Stomach smooth muscle (tissue), 2 donors: ENCODE results near the gene SEL1L2.
A peak's percentile ranks its signal among the peaks of the same experiment; 100 is the strongest.

Experiments
- H3K27ac ChIP-seq: one replicate; pipeline ENCODE4 v1.7.0; 2013; ENCODE audit warnings: mild to moderate bottlenecking, low read length, inconsistent platforms
- H3K27me3 ChIP-seq, 2 donors: one replicate each; pipeline ENCODE4 v1.7.0; 2013; ENCODE audit warnings: low read length in 2 of 2; ENCODE audit not compliant: insufficient read depth in 2 of 2, control insufficient read depth in 1 of 2
- H3K36me3 ChIP-seq, 2 donors: one replicate each; pipeline ENCODE4 v1.7.0; 2013; ENCODE audit warnings: low read length in 2 of 2; ENCODE audit not compliant: control insufficient read depth in 2 of 2, insufficient read depth in 2 of 2
- H3K4me1 ChIP-seq: one replicate; pipeline ENCODE4 v1.7.0; 2013; ENCODE audit warnings: low read length; ENCODE audit not compliant: control insufficient read depth, insufficient read depth
- H3K4me3 ChIP-seq, 2 donors: one replicate each; pipeline ENCODE4 v1.7.0; 2013; ENCODE audit warnings: low read length in 2 of 2
- H3K9ac ChIP-seq, 2 donors: one replicate each; pipeline ENCODE4 v1.7.0; 2013; ENCODE audit warnings: low read length in 2 of 2, mild to moderate bottlenecking in 1 of 2
- H3K9me3 ChIP-seq, 2 donors: one replicate each; pipeline ENCODE4 v1.7.0; 2013; ENCODE audit warnings: low read length in 2 of 2; ENCODE audit not compliant: control insufficient read depth in 2 of 2
- donor health status: healthy.
- donor health status: Pancreatic carcinoma.

Gene SEL1L2

GRCh38 chr20:13990465-13990864 lies at the start of gene SEL1L2:
SEL1L2 (minus strand) TSS chr20:13990614; CDS start chr20:13990534, 80 bp downstream.
- Histone ChIP-seq H3K4me1 (no peaks in the 10 kb centered on the region), H3K9me3 (peaks cover 0 to 6% of the 10 kb centered on the region in 2 donors), H3K4me3 (no peak within 1 kb of the TSS), H3K36me3 (no peaks in the 10 kb centered on the region), H3K27ac (no peak within 1 kb of the TSS), H3K9ac (no peak within 1 kb of the TSS), H3K27me3 (no peaks in the 10 kb centered on the region)

GRCh38 chr20:14036567-14036966 lies 46.2 kb upstream of the SEL1L2 start:
- Histone ChIP-seq H3K9ac (no peak overlapping the region), H3K4me3 (no peak overlapping the region), H3K36me3 (no peaks in the 10 kb centered on the region), H3K27ac (no peak overlapping the region), H3K9me3 (no peaks in the 10 kb centered on the region), H3K4me1 (no peaks in the 10 kb centered on the region), H3K27me3 (no peaks in the 10 kb centered on the region)

GRCh38 chr20:14033310-14033709 lies 42.9 kb upstream of the SEL1L2 start:
- H3K9me3 ChIP-seq = no peaks in the 10 kb centered on the region
- H3K27ac ChIP-seq = no peak overlapping the region
- no peak overlapping the region for H3K4me3 ChIP-seq
- no peaks in the 10 kb centered on the region for H3K27me3 ChIP-seq
- H3K4me1 ChIP-seq = no peaks in the 10 kb centered on the region
- no peaks in the 10 kb centered on the region for H3K36me3 ChIP-seq
- H3K9ac ChIP-seq = no peak overlapping the region

GRCh38 chr20:14030991-14031390 lies 40.6 kb upstream of the SEL1L2 start:
- no peak overlapping the region for H3K4me3 ChIP-seq
- no peaks in the 10 kb centered on the region for H3K27me3 ChIP-seq
- no peaks in the 10 kb centered on the region for H3K9me3 ChIP-seq
- no peaks in the 10 kb centered on the region for H3K36me3 ChIP-seq
- no peak overlapping the region for H3K9ac ChIP-seq
- no peak overlapping the region for H3K27ac ChIP-seq
- H3K4me1 ChIP-seq = no peaks in the 10 kb centered on the region

GRCh38 chr20:14012671-14013070 lies 22.3 kb upstream of the SEL1L2 start:
- no peaks in the 10 kb centered on the region for H3K27me3 ChIP-seq
- no peaks in the 10 kb centered on the region for H3K36me3 ChIP-seq
- peaks cover 0 to 5% of the 10 kb centered on the region in 2 donors for H3K9me3 ChIP-seq
- H3K9ac ChIP-seq = no peak overlapping the region
- no peak overlapping the region for H3K4me3 ChIP-seq
- no peak overlapping the region for H3K27ac ChIP-seq
- no peaks in the 10 kb centered on the region for H3K4me1 ChIP-seq

GRCh38 chr20:14009208-14009607 lies 18.8 kb upstream of the SEL1L2 start:
- no peak overlapping the region for H3K27ac ChIP-seq
- no peaks in the 10 kb centered on the region for H3K27me3 ChIP-seq
- H3K36me3 ChIP-seq = no peaks in the 10 kb centered on the region
- H3K9me3 ChIP-seq = no peaks in the 10 kb centered on the region
- H3K9ac ChIP-seq = no peak overlapping the region
- H3K4me3 ChIP-seq = no peak overlapping the region
- no peaks in the 10 kb centered on the region for H3K4me1 ChIP-seq

- Histone ChIP-seq H3K4me1 (no peaks in the 10 kb centered on the region), H3K36me3 (no peaks in the 10 kb centered on the region), H3K4me3 (no peak overlapping the region), H3K27ac (no peak overlapping the region), H3K9me3 (no peaks in the 10 kb centered on the region), H3K9ac (no peak overlapping the region), H3K27me3 (no peaks in the 10 kb centered on the region)
Observed at GRCh38 chr20:14005996-14006395, 15.6 kb upstream of the SEL1L2 start.

- H3K4me1 ChIP-seq = peaks cover 4% of the 10 kb centered on the region
- H3K4me3 ChIP-seq = no peak overlapping the region
- no peaks in the 10 kb centered on the region for H3K36me3 ChIP-seq
- H3K9ac ChIP-seq = no peak overlapping the region
- H3K27me3 ChIP-seq = no peaks in the 10 kb centered on the region
- H3K9me3 ChIP-seq = no peaks in the 10 kb centered on the region
- H3K27ac ChIP-seq = no peak overlapping the region
Observed at GRCh38 chr20:14000917-14001316, 10.5 kb upstream of the SEL1L2 start.

GRCh38 chr20:13996265-13996664 lies 5.9 kb upstream of the SEL1L2 start:
- peaks cover 0 to 6% of the 10 kb centered on the region in 2 donors for H3K9me3 ChIP-seq
- H3K4me1 ChIP-seq = peaks cover 4% of the 10 kb centered on the region
- peak overlapping the region; percentile 78 to 80 for H3K4me3 ChIP-seq
- no peak overlapping the region for H3K27ac ChIP-seq
- H3K36me3 ChIP-seq = no peaks in the 10 kb centered on the region
- H3K27me3 ChIP-seq = no peaks in the 10 kb centered on the region
- H3K9ac ChIP-seq = peak overlapping the region; percentile 22 to 41

- peak overlapping the region in 1 of 2 donors; percentile 41 for H3K9ac ChIP-seq
- H3K4me1 ChIP-seq = peaks cover 4% of the 10 kb centered on the region
- peaks cover 0 to 6% of the 10 kb centered on the region in 2 donors for H3K9me3 ChIP-seq
- H3K4me3 ChIP-seq = peak overlapping the region; percentile 78 to 80
- H3K36me3 ChIP-seq = no peaks in the 10 kb centered on the region
- no peaks in the 10 kb centered on the region for H3K27me3 ChIP-seq
- H3K27ac ChIP-seq = no peak overlapping the region
Observed at GRCh38 chr20:13995841-13996240, 5.4 kb upstream of the SEL1L2 start.

- Histone ChIP-seq H3K9ac (peak within 1 kb of the TSS; percentile 22 to 41), H3K4me3 (peak within 1 kb of the TSS; percentile 80 to 89), H3K36me3 (no peaks in the 10 kb centered on the region), H3K9me3 (peaks cover 0 to 6% of the 10 kb centered on the region in 2 donors), H3K27ac (no peak within 1 kb of the TSS), H3K4me1 (peaks cover 4% of the 10 kb centered on the region), H3K27me3 (no peaks in the 10 kb centered on the region)
Observed at GRCh38 chr20:13995086-13995665, 4.8 kb upstream of the SEL1L2 start, which contains the start of gene MACROD2. MACROD2 (plus strand) TSS chr20:13995516.
